RCC 7860 (cell line): Measurements from ENCODE around the gene MARCHF9.
A peak's percentile ranks its signal among the peaks of the same experiment; 100 is the strongest.
"Not testable (repeated sequence)": the region's sequence is repeated elsewhere in the genome, so short reads cannot be mapped to it uniquely, and the experiment has no call there.

Experiments
- DNase-seq: peaks from one replicate; pipeline ENCODE4 v3.0.0-alpha.2; 2015; ENCODE audit warnings: low spot score
- FAIRE-seq: peaks from 2 replicates; lab custom pipeline; 2012; peaks lifted over from hg19 to GRCh38; lab: Jason Lieb, UNC

Gene MARCHF9

DNA sequence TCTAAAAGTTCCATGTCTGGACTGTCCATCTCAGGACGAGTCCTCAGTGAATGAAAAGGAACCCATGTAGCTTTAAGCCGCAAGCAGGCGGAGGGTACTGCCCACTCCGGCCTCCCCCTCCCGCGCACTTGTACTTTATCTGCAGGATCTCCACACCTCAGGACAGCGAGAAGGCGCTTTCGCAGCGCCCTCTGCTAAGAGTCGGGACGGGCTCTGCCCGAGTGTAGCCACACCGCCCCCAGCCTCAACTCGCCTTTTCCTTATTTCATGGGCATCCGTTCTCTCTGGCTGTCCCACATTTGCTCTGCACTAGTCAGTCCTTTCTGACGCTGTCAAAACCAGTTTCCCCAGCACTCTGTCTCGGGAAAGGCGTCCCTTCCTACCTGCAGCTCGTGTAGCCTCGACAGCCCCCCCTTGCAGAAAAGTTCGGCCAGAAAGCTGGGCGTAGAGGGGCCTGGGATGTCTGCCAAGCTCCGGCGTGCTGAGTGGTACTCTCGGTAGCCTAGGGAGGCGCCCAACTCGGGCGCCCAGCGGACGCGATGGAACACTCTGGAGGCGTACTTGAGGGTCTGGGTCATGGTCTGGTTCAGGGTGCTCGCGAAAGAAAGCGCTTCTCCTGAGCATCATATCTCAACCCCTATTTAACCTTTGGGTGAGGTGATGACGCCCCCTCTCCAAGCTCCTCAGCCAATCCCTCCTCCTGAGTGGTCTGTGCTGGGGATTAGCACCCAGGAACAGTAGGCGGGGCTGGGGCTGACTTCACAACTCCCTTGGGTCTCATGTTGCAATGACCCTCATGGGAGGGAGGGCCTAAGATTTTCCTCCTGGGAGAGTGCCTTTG is 11.8 kb downstream of the MARCHF9 start, which contains the start of gene CYP27B1:
TSS of gene CYP27B1 (minus strand) at position 615 of the 841 bp plus-strand sequence. CDS start at position 578, 37 bp downstream.
- no peak for DNase-seq
- FAIRE-seq: no peak

- no peak for FAIRE-seq
These were observed 12.4 kb downstream of the MARCHF9 start for GRCh38 chr12:57767305-57767698.

GRCh38 chr12:57767876-57768275 is 13.0 kb downstream of the MARCHF9 start:
- FAIRE-seq: no peak
- no peak for DNase-seq

More at GRCh38 chr12:57767305-57767698, 12.4 kb downstream of the MARCHF9 start:
- no peak for DNase-seq

DNA sequence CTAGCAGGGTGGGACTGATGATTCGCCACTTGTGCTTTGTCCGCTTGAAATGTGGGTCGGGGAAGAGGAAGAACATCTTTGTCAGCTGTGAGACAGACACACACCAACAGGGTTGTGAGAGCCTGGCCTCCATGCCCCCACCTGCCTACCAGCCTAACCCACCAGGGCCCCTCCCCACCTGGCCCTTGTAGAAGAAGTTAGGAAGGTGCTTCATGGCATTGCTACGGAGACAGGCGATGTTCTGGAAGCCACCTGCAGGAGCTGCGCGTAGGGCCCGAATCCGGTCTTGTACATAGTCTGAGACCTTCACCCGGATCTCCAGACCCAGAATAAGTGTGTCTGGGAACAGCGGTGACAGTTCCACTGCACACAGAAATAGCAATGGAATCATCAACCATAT is 14.7 kb downstream of the MARCHF9 start:
- FAIRE-seq: no peak
- no peak for DNase-seq

GRCh38 chr12:57770734-57771133 is 15.8 kb downstream of the MARCHF9 start:
- FAIRE-seq: no peak
- DNase-seq: peak; percentile 17

- FAIRE-seq (no peak), DNase-seq (peak; percentile 66)
These were observed 16.5 kb downstream of the MARCHF9 start for GRCh38 chr12:57771236-57771872.

DNA sequence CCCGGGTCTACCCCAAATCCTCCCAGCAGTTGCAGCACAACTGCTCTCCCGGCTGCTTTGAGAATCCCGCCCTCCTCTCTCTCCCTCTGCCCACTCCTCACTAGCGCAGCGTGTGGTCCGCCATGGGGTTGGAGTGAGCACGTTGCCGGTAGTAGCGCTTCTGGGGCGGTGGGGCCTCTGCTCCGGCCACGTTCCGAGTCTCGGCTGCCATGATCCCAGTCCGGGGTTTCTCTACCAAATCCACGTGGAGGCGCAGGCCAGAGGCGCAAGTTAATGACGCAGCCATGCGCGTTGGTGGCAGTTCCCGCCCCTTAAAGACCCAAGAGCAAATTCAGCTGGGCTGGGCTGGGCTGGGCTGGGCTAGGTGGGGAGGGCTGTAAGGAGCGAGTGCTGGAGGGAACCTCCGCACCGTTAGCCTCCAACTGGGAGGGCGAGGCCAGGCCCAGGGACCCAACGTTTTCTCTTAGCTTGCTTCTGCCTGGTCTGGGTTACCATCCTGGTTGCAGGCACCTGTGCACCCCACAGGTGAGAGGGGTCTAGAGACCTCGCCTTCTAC is 17.0 kb downstream of the MARCHF9 start, which contains the start of gene METTL1:
TSS of gene METTL1 (minus strand) at position 233 of the 556 bp plus-strand sequence. CDS start at position 211, 22 bp downstream.
- FAIRE-seq: no peak
- DNase-seq: peak; percentile 87

DNA sequence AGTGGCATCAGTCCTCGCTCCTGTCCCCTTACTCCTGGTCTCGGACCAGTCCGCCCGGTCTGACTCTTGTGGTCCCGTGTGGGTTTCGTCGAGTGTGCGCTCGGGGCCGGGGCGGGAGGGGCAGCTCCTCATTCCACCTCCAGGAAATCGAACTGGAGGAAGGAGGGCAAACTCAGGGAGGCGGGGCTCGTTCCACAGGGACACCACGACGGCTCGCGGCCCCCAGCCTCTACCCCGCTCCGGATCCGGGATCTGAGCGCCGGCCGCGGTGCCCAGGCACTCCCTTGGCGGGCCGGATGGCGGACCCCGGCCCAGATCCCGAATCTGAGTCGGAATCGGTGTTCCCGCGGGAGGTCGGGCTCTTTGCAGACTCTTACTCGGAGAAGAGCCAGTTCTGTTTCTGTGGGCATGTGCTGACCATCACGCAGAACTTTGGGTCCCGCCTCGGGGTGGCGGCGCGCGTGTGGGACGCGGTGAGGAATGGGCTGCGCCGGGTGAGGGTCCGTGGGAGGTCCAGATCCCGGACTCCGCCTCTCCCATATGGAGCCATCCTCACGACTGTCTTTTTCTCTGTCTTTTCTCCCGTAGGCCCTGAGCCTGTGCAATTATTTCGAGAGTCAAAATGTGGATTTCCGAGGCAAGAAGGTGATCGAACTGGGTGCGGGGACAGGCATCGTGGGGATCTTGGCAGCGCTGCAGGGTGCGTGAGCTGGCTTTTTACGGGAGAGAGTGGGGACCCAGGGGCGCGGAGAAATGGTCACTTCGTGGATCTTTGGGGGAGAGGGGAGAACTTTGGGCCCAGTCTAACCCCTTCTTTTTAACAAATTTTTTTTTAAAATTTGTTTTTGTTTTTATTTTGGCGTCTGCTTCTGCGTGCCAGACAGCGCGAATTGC is 17.8 kb downstream of the MARCHF9 start, which contains the start of gene EEF1AKMT3:
TSS of gene EEF1AKMT3 (plus strand) at position 186 of the 894 bp plus-strand sequence. CDS start at position 297, 111 bp downstream.
- no peak for FAIRE-seq
- DNase-seq: peak; percentile 47

GRCh38 chr12:57774634-57775033 is 19.7 kb downstream of the MARCHF9 start:
- DNase-seq, FAIRE-seq: not testable (repeated sequence)

GRCh38 chr12:57775044-57775443 is 20.1 kb downstream of the MARCHF9 start:
- FAIRE-seq: no peak
- no peak for DNase-seq

- FAIRE-seq: no peak
- no peak for DNase-seq
These were observed 20.8 kb downstream of the MARCHF9 start for GRCh38 chr12:57775563-57776246.

DNA sequence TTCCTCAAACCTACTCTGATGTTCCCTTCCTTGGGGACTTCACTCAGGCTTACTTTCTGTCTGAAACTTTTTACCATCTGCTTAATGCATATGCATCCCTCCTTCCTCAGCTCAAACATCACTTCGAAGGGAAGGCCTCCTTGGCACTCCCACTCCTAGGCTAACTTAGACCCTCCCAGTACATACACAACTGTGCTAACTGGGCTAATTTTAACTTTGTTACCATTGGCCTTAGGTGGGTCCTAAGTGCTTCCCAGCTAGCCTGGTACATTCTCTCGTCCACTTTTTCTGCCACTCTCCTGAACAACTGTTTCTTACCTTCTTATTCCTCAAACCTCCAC is 21.3 kb downstream of the MARCHF9 start:
- no peak for DNase-seq
- no peak for FAIRE-seq

DNA sequence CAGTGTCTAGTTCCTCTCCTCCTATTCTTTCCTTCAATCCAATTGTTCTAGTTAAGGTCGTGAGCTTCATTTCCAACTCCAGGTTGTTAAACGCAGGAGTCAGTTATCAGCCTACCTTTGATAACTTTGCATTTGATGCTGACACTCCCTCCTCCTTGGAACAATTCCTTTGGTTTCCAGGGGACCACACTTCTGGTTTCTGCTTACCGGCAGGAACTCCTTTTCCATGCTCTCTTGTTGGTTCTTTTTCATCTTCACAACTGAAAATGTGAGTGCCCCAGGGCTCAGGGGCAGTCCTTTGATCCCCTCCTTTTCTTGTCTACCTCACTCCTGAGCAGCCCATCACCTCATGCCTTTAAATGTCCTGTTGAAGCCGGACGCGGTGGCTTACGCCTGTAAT is 22.5 kb downstream of the MARCHF9 start:
- no peak for DNase-seq
- FAIRE-seq: no peak

DNA sequence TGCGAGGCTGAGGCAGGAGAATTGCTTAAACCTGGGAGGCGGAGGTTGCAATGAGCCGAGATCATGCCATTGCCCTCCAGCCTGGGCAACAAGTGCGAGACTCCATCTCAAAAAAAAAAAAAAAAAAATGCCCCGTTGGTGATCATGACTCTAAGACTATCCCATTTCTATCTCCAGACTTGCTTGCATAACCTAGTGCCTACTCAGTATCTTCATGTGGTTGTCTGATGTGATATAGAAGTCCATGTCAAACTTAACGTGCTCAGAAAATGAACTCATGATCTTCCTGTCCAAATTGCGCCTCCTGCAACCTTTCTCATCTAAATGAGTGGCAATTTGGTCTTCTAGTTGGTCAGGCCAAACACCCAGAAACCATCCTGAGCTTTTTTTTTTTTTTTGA is 23.0 kb downstream of the MARCHF9 start:
- no peak for DNase-seq
- no peak for FAIRE-seq

DNA sequence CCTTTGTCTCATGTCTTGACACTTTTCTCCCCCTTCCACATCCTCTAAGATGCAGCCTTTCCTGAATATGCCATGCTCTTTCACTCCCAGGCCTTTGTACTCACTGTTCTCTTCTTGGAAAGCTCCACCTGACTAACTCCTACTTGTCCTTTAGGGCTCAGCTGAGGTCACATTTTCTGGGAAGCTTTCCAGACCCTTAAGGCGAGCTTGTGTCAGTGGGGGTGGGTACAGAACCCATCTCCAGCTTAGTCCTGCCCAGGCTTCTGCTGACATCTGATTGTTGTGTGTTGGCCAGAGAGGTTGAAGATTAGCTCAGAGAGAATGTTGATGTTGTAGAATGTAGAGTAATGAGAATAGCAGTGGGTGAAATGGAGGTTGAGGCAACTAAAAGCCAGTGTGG is 24.8 kb downstream of the MARCHF9 start:
- no peak for FAIRE-seq

GRCh38 chr12:57780284-57780897 is 25.5 kb downstream of the MARCHF9 start:
- FAIRE-seq (no peak), DNase-seq (no peak)

More for the DNA sequence above, 24.8 kb downstream of the MARCHF9 start:
- peak; percentile 5 for DNase-seq

DNA sequence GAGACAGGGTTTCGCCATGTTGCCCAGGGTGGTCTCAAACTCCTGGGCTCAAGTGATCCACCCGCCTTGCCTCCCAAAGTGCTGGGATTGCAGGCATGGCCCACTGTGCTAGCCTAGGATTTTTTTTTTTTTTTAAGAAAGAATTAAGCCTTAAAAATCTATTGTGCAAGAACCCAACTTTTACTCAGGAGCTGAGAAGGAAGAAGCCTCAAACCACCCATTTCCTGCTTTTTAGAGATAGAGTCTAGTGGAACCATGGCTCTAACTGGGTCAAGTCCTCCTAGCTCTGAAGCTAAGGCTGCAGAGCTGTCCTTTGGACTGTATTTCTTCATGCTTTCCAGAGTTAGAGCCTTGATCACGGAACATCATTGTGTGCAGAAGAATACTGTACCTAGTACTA is 26.3 kb downstream of the MARCHF9 start:
- DNase-seq: no peak
- FAIRE-seq: no peak

DNA sequence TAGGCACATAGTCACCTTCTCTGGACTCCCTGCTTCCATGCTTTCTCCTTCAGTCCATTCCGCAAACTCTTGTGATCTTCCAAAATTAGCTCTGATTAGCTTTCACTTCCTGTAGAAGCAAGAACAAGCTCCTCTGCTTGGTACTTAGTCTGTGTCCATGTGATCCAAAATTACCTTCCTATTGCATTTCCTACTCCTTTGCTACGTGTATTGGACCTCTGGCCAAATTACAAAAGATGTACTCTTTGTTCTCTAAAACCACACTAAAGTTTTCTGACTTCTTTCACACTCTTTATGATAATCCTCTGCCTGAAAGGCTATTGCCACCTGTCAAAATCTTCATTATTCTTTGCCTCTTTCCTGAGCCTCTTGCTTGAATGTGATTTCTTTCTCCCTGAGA is 26.9 kb downstream of the MARCHF9 start:
- FAIRE-seq: no peak
- no peak for DNase-seq

DNA sequence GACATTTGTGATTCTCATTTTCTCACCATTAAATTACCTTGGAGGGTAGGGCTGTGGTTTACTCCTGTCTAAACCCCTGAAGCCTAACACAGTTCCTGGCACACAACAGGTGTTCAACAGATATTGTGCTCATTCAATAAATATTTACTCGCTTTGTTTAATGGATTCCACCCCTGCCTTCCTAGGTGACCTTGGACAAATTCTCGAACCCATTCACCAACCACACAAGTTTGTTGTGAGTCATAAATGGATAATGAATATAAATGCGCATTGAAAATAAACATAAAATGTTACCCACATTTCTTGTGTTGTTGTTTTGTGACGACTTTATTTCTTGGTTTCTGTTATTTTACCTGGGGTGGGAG is 27.3 kb downstream of the MARCHF9 start:
- DNase-seq (no peak), FAIRE-seq (no peak)
